ENCODE measurements around the gene FOXI3.

DNA sequence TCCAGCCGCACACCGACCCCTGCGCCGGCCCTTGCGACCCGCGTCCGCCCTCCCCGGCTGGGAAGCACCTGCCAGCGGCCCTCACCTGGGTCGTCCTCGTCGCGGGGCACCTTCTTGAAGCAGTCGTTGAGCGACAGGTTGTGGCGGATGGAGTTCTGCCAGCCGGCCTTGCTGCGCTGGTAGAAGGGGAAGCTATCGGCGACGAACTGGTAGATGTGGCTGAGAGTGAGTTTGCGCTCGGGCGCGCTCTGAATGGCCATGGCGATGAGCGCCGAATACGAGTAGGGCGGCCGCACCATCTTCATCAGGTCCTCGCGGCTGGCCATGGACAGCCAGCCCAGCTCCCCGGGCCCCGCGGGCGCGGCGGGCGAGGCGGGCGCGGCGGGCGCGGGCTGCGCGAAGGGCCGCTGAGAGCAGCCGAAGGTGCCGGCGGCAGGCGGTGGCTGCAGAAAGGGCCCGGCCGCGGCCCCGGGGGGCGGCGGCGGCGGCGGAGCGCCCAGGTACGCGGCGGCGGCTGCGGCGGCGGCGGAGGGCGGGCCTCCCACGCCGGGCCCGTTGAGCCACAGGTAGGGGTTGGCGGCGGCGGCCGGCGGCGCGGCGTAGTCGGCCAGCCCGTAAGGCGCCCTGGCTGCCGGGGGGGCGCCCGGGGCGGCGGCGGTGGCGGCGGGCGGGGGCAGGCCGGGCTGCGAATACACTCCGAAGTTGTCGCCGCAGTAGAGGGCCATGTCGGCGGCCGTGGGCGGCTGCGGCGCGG lies 505 bp downstream of the FOXI3 start:
- TF ChIP-seq GATA2 (IDR thresholded peaks at IDR 0.05; ENCODE audit: low read depth, low read length) (no peak), GATA3 (IDR thresholded peaks at IDR 0.05; ENCODE audit: low read depth, low read length) (no peak)
